Parathyroid adenoma (tissue), 2 donors: ENCODE results near the gene RFESD.
A peak's percentile ranks its signal among the peaks of the same experiment; 100 is the strongest.

Experiments used
- H2AFZ ChIP-seq: fragments of 300-600 bp; sonication (generic); one replicate; pipeline ENCODE4 v1.7.0; 2017; ENCODE audit warnings: antibody characterized with exemption, mild to moderate bottlenecking
- H3K27ac ChIP-seq: fragments of 300-600 bp; sonication (generic); one replicate; pipeline ENCODE4 v1.7.0; 2017
- H3K27me3 ChIP-seq: fragments of 300-600 bp; sonication (generic); one replicate; pipeline ENCODE4 v1.7.0; 2017; ENCODE audit warnings: low read length; ENCODE audit not compliant: control insufficient read depth, insufficient read depth
- H3K36me3 ChIP-seq: fragments of 300-600 bp; sonication (generic); one replicate; pipeline ENCODE4 v1.7.0; 2017; ENCODE audit warnings: low read length; ENCODE audit not compliant: control insufficient read depth, insufficient read depth
- H3K4me1 ChIP-seq: fragments of 300-600 bp; sonication (generic); one replicate; pipeline ENCODE4 v1.7.0; 2017; ENCODE audit warnings: control low read depth
- H3K4me2 ChIP-seq: fragments of 300-600 bp; sonication (generic); one replicate; pipeline ENCODE4 v1.7.0; 2017; ENCODE audit warnings: low read length
- H3K4me3 ChIP-seq: fragments of 300-600 bp; sonication (generic); one replicate; pipeline ENCODE4 v1.7.0; 2017; ENCODE audit warnings: low read depth, low read length
- H3K79me2 ChIP-seq: fragments of 300-600 bp; sonication (generic); one replicate; pipeline ENCODE4 v1.7.0; 2017; ENCODE audit warnings: control low read depth
- H3K9ac ChIP-seq: fragments of 300-600 bp; sonication (generic); one replicate; pipeline ENCODE4 v1.7.0; 2017; ENCODE audit warnings: mild to moderate bottlenecking
- H3K9me3 ChIP-seq: fragments of 300-600 bp; sonication (generic); one replicate; pipeline ENCODE4 v1.7.0; 2017; ENCODE audit warnings: low read length; ENCODE audit not compliant: control insufficient read depth
- TF ChIP-seq, protein P1 (sequence below): fragments of 300-600 bp; sonication (generic); IDR thresholded peaks from one replicate; pipeline ENCODE4 v1.7.0; 2017; ENCODE audit warnings: antibody characterized with exemption, mild to moderate bottlenecking
- donor health status: primary hyperparathyroidism.

Gene RFESD

DNA sequence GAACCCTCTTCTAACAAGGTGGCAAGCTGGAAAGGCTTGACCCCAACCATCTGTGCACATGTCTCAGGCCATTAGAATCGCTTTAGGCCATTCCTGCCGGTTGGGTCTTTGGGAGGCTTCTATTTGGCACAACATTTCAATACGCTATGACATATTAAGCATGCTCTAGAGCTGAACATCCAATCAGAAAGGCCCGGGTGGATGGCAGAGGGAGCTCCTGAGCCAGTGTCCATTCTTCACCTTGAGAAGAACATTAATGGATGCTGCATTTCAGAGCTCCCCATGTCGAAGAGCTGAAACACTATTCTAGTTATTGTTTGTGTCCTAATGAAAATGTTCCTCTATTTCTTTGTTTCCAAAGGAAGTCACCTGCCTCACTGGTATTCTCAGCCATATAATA is 23.4 kb downstream of the RFESD start:
- TF ChIP-seq, protein P1, sequence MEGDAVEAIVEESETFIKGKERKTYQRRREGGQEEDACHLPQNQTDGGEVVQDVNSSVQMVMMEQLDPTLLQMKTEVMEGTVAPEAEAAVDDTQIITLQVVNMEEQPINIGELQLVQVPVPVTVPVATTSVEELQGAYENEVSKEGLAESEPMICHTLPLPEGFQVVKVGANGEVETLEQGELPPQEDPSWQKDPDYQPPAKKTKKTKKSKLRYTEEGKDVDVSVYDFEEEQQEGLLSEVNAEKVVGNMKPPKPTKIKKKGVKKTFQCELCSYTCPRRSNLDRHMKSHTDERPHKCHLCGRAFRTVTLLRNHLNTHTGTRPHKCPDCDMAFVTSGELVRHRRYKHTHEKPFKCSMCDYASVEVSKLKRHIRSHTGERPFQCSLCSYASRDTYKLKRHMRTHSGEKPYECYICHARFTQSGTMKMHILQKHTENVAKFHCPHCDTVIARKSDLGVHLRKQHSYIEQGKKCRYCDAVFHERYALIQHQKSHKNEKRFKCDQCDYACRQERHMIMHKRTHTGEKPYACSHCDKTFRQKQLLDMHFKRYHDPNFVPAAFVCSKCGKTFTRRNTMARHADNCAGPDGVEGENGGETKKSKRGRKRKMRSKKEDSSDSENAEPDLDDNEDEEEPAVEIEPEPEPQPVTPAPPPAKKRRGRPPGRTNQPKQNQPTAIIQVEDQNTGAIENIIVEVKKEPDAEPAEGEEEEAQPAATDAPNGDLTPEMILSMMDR: no peak

GRCh38 chr5:95670568-95670967 is 24.0 kb downstream of the RFESD start:
- Histone ChIP-seq H3K4me1 (peaks cover 7% of the 10 kb centered on the region), H3K4me3 (no peak overlapping the region), H3K79me2 (no peaks in the 10 kb centered on the region), H3K9ac (no peak overlapping the region), H3K27ac (no peak overlapping the region), H3K9me3 (no peaks in the 10 kb centered on the region), H2AFZ (no peak overlapping the region), H3K36me3 (no peaks in the 10 kb centered on the region), H3K27me3 (no peaks in the 10 kb centered on the region), H3K4me2 (no peak overlapping the region)
- TF ChIP-seq, protein P1: no peak

More for the DNA sequence above, 23.4 kb downstream of the RFESD start:
- Histone ChIP-seq H3K4me2 (no peak overlapping the region), H3K9me3 (no peaks in the 10 kb centered on the region), H3K4me3 (no peak overlapping the region), H2AFZ (peak overlapping the region; percentile 45), H3K36me3 (no peaks in the 10 kb centered on the region), H3K79me2 (no peaks in the 10 kb centered on the region), H3K4me1 (peaks cover 7% of the 10 kb centered on the region), H3K9ac (no peak overlapping the region), H3K27ac (no peak overlapping the region), H3K27me3 (no peaks in the 10 kb centered on the region)

DNA sequence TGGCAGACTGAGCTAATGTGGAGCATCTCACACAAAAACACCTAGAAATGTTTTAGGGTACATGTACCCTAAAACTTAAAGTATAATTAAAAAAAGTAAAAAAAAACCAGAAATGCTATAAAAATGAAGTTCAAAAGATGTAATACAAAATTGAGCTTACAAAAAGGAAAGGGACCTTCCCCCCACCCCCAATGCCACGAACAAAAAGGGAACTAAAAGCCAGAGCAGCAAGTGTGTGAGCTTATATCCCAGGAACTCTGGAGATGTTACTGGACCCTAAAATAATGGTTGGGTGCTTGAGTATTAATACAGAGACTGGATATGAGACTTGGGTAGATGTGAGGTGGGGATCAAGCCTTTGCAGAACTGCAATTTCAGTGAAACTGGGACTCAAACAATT is 25.2 kb downstream of the RFESD start:
- Histone ChIP-seq H3K36me3 (no peaks in the 10 kb centered on the region), H3K9me3 (no peaks in the 10 kb centered on the region), H3K79me2 (no peaks in the 10 kb centered on the region), H3K4me3 (no peak overlapping the region), H3K4me1 (peaks cover 7% of the 10 kb centered on the region), H3K9ac (no peak overlapping the region), H3K4me2 (no peak overlapping the region), H3K27ac (no peak overlapping the region), H3K27me3 (no peaks in the 10 kb centered on the region), H2AFZ (no peak overlapping the region)
- TF ChIP-seq, protein P1: no peak

GRCh38 chr5:95672641-95673040 is 26.1 kb downstream of the RFESD start:
- Histone ChIP-seq H3K9ac (no peak overlapping the region), H3K36me3 (no peaks in the 10 kb centered on the region), H3K79me2 (no peaks in the 10 kb centered on the region), H2AFZ (no peak overlapping the region), H3K27ac (no peak overlapping the region), H3K4me3 (no peak overlapping the region), H3K27me3 (no peaks in the 10 kb centered on the region), H3K4me1 (peaks cover 7% of the 10 kb centered on the region), H3K9me3 (no peaks in the 10 kb centered on the region), H3K4me2 (no peak overlapping the region)
- TF ChIP-seq, protein P1: no peak

GRCh38 chr5:95673081-95673480 is 26.5 kb downstream of the RFESD start:
- Histone ChIP-seq H3K4me1 (peaks cover 7% of the 10 kb centered on the region), H2AFZ (no peak overlapping the region), H3K9me3 (no peaks in the 10 kb centered on the region), H3K27me3 (no peaks in the 10 kb centered on the region), H3K27ac (no peak overlapping the region), H3K4me2 (no peak overlapping the region), H3K79me2 (no peaks in the 10 kb centered on the region), H3K36me3 (no peaks in the 10 kb centered on the region), H3K9ac (no peak overlapping the region), H3K4me3 (no peak overlapping the region)
- TF ChIP-seq, protein P1: no peak
